Sigmoid colon (tissue), 7 donors: ENCODE measurements around the gene NEDD9. TPM values are rescaled to one million over a fixed set of nuclear protein-coding genes. Genes with fewer than 3 reads are reported as not detected.

Experiments
- DNase-seq: peaks from one replicate; pipeline ENCODE4 v3.0.0-alpha.2; 2019
- H3K27ac ChIP-seq, 4 donors: fragments of 200-600 bp; sonication (generic); one replicate each; pipeline ENCODE4 v1.5.1; 2016 to 2019; ENCODE audit warnings: mild to moderate bottlenecking in 1 of 4
- H3K27me3 ChIP-seq, 3 donors: fragments of 200-600 bp; sonication (generic); one replicate each; pipeline ENCODE4 v1.5.1; 2019; ENCODE audit warnings: mild to moderate bottlenecking in 1 of 3
- H3K36me3 ChIP-seq, 4 donors: fragments of 200-600 bp; sonication (generic); one replicate each; pipeline ENCODE4 v1.5.1; 2016 to 2019
- H3K4me1 ChIP-seq, 4 donors: fragments of 200-600 bp; sonication (generic); one replicate each; pipeline ENCODE4 v1.5.1; 2017 to 2019
- H3K4me3 ChIP-seq, 4 donors: fragments of 200-600 bp; sonication (generic); one replicate each; pipeline ENCODE4 v1.5.1; 2017 to 2019; ENCODE audit warnings: mild to moderate bottlenecking in 2 of 4, moderate library complexity in 1 of 4
- H3K9me3 ChIP-seq, 4 donors: fragments of 200-600 bp in 3 of 4; sonication (generic) in 3 of 4; one replicate each; pipeline versions ENCODE4 v1.5.1 to v1.6.1; 2013 to 2019
- EP300 ChIP-seq, 4 donors: sonication (generic); formaldehyde crosslinking; IDR thresholded peaks; one replicate each; pipeline ENCODE4 v1.6.1; 2017; ENCODE audit warnings: antibody characterized with exemption in 4 of 4
- POLR2A ChIP-seq, 2 donors: fragments of 450-650 bp; IDR thresholded peaks; one replicate each; pipeline ENCODE4 v1.6.1; 2016; ENCODE audit warnings: antibody characterized with exemption in 2 of 2, mild to moderate bottlenecking in 2 of 2, moderate library complexity in 2 of 2
- POLR2AphosphoS5 ChIP-seq, 4 donors: sonication (generic); formaldehyde crosslinking; IDR thresholded peaks; one replicate each; pipeline ENCODE4 v1.6.1; 2017; ENCODE audit warnings: antibody characterized with exemption in 4 of 4
- WGBS, 2 donors: extraction: QIAGEN DNeasy Blood & Tissue Kit; methylation state at CpG; one replicate each; pipeline ENCODE4 v1.1.7; 2013; 5-methylcytosine and 5-hydroxymethylcytosine counted together
- intact Hi-C: fragments of 100-400 bp; cut with DNase I; formaldehyde crosslinking; loops from one replicate; pipeline ENCODE4 v1.15.1; 2023
- polyA plus RNA-seq, 3 donors: library from polyadenylated mRNA; stranded (reverse); fragments of 200-250 nt; gene quantifications; one replicate each; pipeline ENCODE4 v1.2.3, GENCODE V29; 2013
- total RNA-seq, 4 donors: library from RNA; depleted of rRNA; stranded (reverse); fragments of >200 nt; gene quantifications; one replicate each; pipeline ENCODE4 v1.1.0, GENCODE V29; 2016
- TF ChIP-seq, protein P1 (sequence below), 4 experiments: fragments of 450-650 bp in 3 of 4; fragments of 200-600 bp in 1 of 4; IDR thresholded peaks; one replicate each; pipeline ENCODE4 v1.5.1; 2016 to 2019; ENCODE audit warnings: antibody characterized with exemption in 4 of 4, mild to moderate bottlenecking in 3 of 4, moderate library complexity in 2 of 4
- donor health status: healthy with polysubstance abuse.
- donor health status: Bipolar disorder and iron deficiency.
- donor health status: healthy.

Gene NEDD9, protein sequence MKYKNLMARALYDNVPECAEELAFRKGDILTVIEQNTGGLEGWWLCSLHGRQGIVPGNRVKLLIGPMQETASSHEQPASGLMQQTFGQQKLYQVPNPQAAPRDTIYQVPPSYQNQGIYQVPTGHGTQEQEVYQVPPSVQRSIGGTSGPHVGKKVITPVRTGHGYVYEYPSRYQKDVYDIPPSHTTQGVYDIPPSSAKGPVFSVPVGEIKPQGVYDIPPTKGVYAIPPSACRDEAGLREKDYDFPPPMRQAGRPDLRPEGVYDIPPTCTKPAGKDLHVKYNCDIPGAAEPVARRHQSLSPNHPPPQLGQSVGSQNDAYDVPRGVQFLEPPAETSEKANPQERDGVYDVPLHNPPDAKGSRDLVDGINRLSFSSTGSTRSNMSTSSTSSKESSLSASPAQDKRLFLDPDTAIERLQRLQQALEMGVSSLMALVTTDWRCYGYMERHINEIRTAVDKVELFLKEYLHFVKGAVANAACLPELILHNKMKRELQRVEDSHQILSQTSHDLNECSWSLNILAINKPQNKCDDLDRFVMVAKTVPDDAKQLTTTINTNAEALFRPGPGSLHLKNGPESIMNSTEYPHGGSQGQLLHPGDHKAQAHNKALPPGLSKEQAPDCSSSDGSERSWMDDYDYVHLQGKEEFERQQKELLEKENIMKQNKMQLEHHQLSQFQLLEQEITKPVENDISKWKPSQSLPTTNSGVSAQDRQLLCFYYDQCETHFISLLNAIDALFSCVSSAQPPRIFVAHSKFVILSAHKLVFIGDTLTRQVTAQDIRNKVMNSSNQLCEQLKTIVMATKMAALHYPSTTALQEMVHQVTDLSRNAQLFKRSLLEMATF
- total RNA-seq (10 to 100 TPM; 13.8 to 21.4 (median 20.0) TPM), polyA plus RNA-seq (10 to 100 TPM; 20.5 to 42.5 (median 23.4) TPM)

DNA sequence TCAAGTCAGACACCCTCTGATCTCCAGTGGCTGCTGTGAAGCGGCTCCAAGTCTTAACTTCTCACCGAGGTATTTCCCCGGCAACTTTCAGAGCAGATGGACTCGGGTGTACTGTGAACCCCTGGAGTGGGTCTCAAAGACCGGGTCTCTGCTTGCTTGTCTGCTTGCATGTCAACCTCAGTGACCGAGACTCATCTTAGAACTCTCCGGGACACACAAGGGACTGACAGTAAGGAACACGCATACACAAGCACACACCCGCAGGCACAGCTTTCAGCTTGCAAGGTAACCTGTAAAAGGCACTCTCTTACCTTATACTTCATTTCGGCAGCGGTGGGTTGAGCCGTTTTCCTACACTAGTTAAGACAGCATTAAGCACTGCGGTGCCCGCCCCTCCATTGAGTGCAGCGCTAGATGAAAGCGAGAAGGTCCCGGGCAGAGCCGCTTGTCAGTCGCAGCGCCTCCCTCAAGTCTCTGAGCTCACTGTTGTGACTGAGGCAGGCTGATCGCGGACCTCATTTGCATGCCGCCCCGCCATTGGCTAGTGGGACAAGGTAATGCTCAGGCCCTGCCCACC, at the start of gene NEDD9:
Gene NEDD9 (minus strand): TSS at position 476 of the 577 bp plus-strand sequence. CDS start 153 bp downstream, at position 323.
- H3K4me1 ChIP-seq: peaks cover 0 to 44% (median 23%) of the 10 kb centered on the region in 4 donors

DNA sequence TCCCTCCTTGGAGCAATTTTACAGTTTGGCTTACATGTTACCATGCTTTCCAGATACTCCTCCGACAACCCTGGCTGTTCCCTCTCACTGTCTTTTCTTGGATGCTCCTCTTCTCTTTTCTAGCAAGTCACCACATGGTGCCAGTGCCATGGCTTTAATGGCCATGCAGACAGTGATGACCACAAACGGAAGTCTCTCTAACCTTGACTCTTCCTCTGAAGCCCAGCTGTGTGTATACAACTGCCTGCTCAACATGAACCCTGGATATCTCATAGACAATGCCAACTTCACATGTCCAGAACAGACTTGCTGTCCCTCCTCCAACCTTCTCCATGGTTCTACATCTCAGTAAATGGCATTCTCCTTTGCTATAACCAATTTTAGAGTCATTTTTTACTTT, 49.8 kb upstream of the NEDD9 start:
- TF ChIP-seq POLR2AphosphoS5 (IDR thresholded peaks at IDR 0.05) (no peak), EP300 (IDR thresholded peaks at IDR 0.05) (no peak), POLR2A (IDR thresholded peaks at IDR 0.05) (no peak)
- TF ChIP-seq, protein P1, sequence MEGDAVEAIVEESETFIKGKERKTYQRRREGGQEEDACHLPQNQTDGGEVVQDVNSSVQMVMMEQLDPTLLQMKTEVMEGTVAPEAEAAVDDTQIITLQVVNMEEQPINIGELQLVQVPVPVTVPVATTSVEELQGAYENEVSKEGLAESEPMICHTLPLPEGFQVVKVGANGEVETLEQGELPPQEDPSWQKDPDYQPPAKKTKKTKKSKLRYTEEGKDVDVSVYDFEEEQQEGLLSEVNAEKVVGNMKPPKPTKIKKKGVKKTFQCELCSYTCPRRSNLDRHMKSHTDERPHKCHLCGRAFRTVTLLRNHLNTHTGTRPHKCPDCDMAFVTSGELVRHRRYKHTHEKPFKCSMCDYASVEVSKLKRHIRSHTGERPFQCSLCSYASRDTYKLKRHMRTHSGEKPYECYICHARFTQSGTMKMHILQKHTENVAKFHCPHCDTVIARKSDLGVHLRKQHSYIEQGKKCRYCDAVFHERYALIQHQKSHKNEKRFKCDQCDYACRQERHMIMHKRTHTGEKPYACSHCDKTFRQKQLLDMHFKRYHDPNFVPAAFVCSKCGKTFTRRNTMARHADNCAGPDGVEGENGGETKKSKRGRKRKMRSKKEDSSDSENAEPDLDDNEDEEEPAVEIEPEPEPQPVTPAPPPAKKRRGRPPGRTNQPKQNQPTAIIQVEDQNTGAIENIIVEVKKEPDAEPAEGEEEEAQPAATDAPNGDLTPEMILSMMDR (IDR thresholded peaks at IDR 0.05): no peak
- intact Hi-C loops: no loop called here
- H3K9me3 ChIP-seq: no peaks in the 10 kb centered on the region
- no peaks in the 10 kb centered on the region for H3K36me3 ChIP-seq
- no peaks in the 10 kb centered on the region for H3K27me3 ChIP-seq
- H3K4me3 ChIP-seq: no peak overlapping the region
- H3K4me1 ChIP-seq: peaks cover 0 to under 1% (median 0%) of the 10 kb centered on the region in 4 donors
- no peak for DNase-seq
- WGBS, 2 donors: 93 to 95% methylated on average over 2 of the region's 2 CpGs
- H3K27ac ChIP-seq: no peak overlapping the region

More for the DNA sequence above, at the start of gene NEDD9:
- Histone ChIP-seq H3K36me3 (no peaks in the 10 kb centered on the region), H3K27ac (peak within 1 kb of the TSS; percentile 83 to 92 (median 89)), H3K27me3 (no peaks in the 10 kb centered on the region), H3K9me3 (no peaks in the 10 kb centered on the region), H3K4me3 (peak within 1 kb of the TSS; percentile 45 to 64 (median 57))
- DNase-seq: peak; percentile 97
- 0 to 1% methylated on average over 24 of the region's 24 CpGs for WGBS, 2 donors
- intact Hi-C loops: no loop called here
- TF ChIP-seq, protein P1 (IDR thresholded peaks at IDR 0.05): no peak
- TF ChIP-seq POLR2A (IDR thresholded peaks at IDR 0.05): peak; percentile 95 to 98
- peak; percentile 94 to 100 (median 98) for TF ChIP-seq POLR2AphosphoS5 (IDR thresholded peaks at IDR 0.05)
- TF ChIP-seq EP300 (IDR thresholded peaks at IDR 0.05): no peak

DNA sequence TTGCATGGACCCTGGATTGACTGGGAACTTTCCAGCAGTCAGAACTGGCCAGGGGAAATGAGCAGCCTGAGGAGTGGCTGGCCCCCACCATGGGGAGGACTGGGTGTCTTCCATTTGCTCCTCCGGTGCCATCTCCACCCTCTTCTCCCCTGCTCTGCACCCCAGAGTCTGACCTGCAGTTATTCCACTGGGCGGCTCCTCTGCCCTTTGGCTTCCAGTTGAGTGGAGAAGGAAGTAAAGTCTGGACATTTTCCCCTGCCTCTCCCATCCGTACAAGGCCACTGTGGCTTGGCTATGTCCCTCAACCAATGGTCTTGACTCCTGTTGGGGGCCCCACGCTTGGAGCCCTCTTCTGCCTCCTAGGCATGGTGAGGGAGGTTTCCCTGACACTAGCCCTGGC, 47.9 kb upstream of the NEDD9 start:
- Histone ChIP-seq H3K27me3 (no peaks in the 10 kb centered on the region), H3K36me3 (no peaks in the 10 kb centered on the region), H3K9me3 (no peaks in the 10 kb centered on the region), H3K4me3 (no peak overlapping the region), H3K4me1 (no peaks in the 10 kb centered on the region), H3K27ac (no peak overlapping the region)
- intact Hi-C loops: no loop called here
- no peak for TF ChIP-seq EP300 (IDR thresholded peaks at IDR 0.05)
- TF ChIP-seq POLR2A (IDR thresholded peaks at IDR 0.05): no peak
- TF ChIP-seq, protein P1 (IDR thresholded peaks at IDR 0.05): no peak
- TF ChIP-seq POLR2AphosphoS5 (IDR thresholded peaks at IDR 0.05): no peak
- DNase-seq: no peak
- WGBS, 2 donors: 58 to 90% methylated on average over 4 of the region's 4 CpGs

DNA sequence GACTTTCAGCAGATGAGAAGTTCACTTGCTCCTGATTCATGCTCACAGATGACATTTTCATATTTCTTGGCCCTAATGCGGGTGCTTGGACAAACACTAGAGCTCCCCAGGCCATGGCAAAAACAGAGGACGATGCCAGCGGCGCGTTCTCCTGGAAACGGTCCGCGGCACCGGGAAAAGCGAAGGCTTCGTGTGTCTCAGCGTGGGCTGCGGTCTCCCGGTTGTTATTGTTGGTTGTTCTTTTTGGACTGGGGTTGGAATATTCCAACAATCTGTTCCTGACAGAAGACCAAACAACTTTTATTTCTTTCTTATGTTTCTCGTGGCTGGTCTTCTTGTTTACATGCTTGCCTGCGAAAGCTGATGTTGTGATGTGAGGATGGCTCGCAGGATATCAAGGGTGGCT, 46.8 kb upstream of the NEDD9 start:
- Histone ChIP-seq H3K27ac (no peak overlapping the region), H3K36me3 (no peaks in the 10 kb centered on the region), H3K4me3 (no peak overlapping the region), H3K27me3 (no peaks in the 10 kb centered on the region), H3K9me3 (no peaks in the 10 kb centered on the region), H3K4me1 (no peaks in the 10 kb centered on the region)
- WGBS, 2 donors: 84 to 89% methylated on average over 17 of the region's 17 CpGs
- DNase-seq: no peak
- intact Hi-C loops: no loop called here
- no peak for TF ChIP-seq POLR2A (IDR thresholded peaks at IDR 0.05)
- TF ChIP-seq, protein P1 (IDR thresholded peaks at IDR 0.05): no peak
- no peak for TF ChIP-seq POLR2AphosphoS5 (IDR thresholded peaks at IDR 0.05)
- no peak for TF ChIP-seq EP300 (IDR thresholded peaks at IDR 0.05)
